ENCODE data around the gene KDM8. TPM values are rescaled to one million over a fixed set of nuclear protein-coding genes. Genes with fewer than 3 reads are reported as not detected.

The KDM8 gene
- total RNA-seq, 1 donor from 2014 or later, result 5.7 TPM

DNA sequence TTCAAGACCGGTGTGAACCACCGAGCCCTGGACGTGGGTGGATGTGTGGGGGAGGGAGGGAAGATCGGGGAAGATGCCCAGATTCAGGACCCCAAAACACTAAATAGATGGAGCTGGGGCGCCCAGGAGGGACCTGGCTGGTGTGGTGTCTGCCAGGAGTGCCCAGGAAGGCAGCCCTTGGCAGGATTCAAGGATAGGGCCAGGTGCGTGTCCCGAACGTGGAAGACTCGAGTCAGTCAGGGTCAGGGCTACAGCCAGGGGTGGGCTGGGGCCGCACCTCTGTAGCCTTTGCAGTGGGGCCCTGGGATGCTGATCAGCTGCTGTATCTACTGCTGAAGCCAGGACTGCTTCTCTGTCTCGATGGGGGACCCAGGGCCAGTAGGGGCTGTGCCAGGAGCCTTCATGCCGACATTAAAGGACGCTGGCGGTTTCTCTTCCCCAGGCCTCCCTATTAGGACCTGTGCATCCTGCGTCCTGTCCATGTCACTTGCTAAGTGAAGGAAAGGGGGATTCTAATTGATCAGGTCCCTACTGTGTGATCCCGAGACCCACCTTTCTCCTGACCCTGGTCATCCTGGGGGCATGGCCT is 13.1 kb downstream of the KDM8 start:
- no peak for DNase-seq

- DNase-seq, result peak; percentile 77
These were observed 13.9 kb downstream of the KDM8 start for GRCh38 chr16:27217256-27217655.

- DNase-seq, result no peak
These were observed 15.4 kb downstream of the KDM8 start for GRCh38 chr16:27218756-27219155.

DNA sequence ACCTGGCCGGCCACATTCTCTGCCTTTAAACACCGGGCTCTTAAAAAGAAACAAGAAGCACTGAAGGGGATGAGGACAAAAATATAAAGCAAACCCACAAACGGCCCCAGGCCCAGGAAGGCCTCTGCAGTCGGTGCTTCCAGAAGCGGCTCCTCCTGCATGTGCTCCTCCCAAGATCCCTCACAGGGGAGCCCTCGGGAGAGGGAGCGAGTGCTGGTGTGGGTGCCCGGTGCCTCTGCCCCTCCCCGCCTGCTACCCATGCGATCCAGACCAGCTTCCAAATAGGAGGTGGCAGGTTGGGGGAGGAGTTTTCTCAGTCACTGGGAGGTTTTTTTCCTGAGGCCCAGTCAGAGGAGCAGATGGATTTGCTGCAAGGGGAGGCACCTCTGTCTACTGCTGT is 15.8 kb downstream of the KDM8 start:
- DNase-seq, result no peak

GRCh38 chr16:27220120-27220519 is 16.8 kb downstream of the KDM8 start:
- DNase-seq, result no peak

GRCh38 chr16:27220527-27220926 is 17.2 kb downstream of the KDM8 start:
- no peak for DNase-seq

- DNase-seq, result no peak
These were observed 17.7 kb downstream of the KDM8 start for GRCh38 chr16:27220991-27221390.

- DNase-seq, result peak; percentile 76
These were observed 18.4 kb downstream of the KDM8 start for GRCh38 chr16:27221576-27222248.

DNA sequence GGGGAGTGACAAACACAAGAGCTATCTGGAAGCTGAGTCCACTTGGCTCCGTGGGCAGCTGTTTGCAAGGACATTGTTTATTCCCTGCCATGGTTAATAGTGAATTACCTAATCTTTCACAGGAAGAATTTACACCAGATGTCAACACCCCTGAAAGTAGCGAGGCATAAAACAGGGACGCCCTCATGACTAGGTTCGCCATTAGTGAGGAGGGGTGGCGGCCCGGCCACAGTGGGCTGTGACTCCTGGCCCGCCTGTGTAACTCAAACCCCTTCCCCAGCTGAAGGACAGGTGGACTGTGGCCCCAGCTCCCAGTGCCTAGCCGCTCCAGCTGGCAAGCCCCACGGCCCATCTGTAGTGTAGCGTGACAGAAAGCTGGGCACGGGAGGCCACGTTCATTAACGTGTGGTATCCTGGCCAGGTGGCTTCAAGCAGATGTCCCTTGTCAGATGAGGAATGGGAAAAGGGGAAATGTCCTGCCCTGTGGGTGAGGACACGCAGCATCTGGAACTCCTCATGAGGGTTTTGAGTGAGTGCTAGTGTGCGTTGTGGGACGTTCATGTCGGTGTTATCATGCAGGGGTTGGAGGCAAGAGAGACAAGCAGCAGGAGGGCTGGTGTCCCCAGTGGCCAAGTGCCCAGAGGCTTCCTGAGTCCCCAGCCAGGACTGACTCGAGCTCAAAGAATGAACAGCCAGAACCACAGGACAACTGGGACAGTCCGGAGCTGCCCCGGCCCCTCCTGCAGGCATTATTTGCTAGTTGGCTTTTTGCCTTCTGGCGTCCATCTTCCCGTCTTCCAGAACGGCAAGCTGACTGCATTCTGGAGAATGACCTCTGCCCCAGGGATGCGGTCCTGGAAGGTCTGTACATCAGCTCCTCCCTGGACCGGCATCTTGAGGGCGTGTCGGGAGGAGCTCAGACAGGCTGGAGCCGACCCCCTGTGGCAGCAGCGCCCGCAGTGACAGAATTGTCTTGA is 19.2 kb downstream of the KDM8 start:
- peak; percentile 93 for DNase-seq

DNA sequence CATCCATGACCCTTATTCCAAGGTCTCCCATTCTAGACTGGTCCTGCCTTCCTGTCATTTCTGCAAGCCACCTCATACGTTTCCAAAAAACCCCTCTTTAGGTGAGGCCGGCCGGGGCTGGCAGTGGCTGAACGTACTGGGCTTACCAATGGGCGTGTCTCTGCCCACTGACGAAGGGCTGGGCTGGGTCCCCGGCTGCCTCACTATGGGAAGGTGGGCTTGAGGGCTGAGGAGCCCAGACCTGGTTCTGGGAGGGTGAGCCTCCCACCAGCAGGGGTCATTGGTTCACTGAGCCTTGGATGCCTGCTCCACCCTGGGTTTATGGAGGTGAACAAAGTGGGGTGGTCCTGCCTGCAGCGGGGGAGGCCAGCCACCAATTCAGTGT is 19.9 kb downstream of the KDM8 start:
- no peak for DNase-seq

GRCh38 chr16:27223701-27224100 is 20.4 kb downstream of the KDM8 start:
- DNase-seq, result no peak

DNA sequence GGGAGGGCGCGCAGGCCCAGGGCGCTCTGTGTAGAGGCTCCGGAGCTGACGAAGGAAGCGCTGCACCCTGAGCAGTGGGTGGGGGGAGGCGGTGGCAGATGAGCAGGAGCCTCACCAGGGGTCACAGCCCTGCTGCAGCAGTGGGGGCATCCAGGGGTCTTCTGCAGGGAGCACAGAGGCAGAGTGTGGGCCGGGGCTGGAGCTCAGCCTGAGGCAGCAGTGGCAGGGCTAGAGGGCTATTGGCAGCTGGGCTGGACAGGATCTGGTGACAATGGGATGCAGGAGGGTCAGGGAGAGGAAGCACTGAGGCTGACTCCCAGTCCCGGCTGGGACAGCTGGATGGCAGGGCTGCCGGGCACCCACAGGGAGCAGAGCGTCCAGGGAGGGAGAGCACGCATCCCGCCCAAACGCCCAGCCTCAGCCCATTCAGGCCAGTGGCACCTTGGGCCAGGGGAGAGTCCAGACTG is 21.0 kb downstream of the KDM8 start:
- no peak for DNase-seq

DNA sequence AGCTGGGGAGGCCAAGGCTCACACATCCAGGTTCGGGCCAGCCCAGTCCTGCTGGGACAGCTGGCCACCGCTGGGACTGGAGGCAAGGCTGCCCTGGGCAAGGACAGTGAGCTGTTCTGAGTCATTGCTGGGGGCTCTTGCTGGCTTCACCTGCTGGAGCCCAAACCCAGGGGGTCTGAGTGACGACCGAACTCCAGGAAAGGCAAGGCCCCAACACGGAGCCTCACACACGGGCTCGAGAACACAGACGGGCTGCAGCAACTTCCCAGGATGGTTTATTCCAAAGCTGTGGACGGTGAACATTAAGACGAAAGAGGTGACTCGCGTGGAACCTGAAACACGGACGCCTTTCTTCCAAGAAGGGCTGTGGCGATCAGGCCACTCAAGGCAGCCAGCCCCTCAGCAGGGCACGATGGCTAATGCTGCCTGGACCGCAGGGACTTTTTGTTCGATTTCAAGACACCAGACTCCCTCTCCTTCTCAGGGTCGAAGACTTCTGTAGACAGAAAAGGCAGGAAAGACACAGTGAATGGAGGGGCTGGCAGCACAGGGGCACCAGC is 21.5 kb downstream of the KDM8 start:
- no peak for DNase-seq

- DNase-seq, result no peak
These were observed 22.4 kb downstream of the KDM8 start for GRCh38 chr16:27225536-27226360.

GRCh38 chr16:27226476-27226875 is 23.1 kb downstream of the KDM8 start:
- DNase-seq, result no peak

- no peak for DNase-seq
These were observed 23.8 kb downstream of the KDM8 start for GRCh38 chr16:27226976-27227705.

GRCh38 chr16:27228045-27228444 is 24.7 kb downstream of the KDM8 start:
- DNase-seq, result no peak

GRCh38 chr16:27228621-27229501 is 25.5 kb downstream of the KDM8 start:
- peak; percentile 93 for DNase-seq

DNA sequence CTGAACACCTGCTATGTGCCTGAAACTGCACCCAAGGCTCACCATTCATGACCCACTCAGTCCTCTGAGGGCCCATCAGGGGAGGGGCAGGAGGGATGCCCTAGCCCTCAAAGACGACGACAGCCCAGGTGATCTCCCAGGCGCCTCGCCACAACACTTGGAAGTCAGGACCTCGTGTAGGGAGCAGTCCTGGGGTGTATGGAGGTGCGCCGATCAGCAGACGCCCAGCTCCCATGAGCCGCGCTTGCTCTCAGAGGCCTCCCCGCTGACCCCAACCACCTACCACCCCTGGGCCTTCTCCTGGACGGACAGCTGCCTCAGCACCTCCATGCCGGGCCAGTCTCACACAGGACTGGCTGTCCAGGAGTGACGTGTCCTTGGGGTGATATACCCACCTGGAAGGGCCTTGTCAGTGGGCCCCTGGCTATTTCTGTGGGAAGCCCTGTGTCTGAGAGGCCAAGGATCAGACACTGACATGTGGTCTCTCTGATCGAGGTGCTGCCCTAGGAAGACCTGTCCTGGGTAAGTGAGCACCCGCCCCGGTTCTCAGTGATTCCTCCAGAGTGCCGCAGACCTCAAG is 26.7 kb downstream of the KDM8 start:
- no peak for DNase-seq

GRCh38 chr16:27230562-27231001 is 27.3 kb downstream of the KDM8 start:
- DNase-seq, result no peak

All from tongue (tissue), 2 donors.